HG03060 (cell line): Measurements from ENCODE around the gene ZBTB20.
A peak's percentile ranks its signal among the peaks of the same experiment; 100 is the strongest.

Source experiments
- ATAC-seq: cut with Tn5 transposase; IDR thresholded peaks from one replicate; pipeline ENCODE4 v1.9.1; 2021; ENCODE audit warnings: low read depth, moderate number of reproducible peaks; ENCODE audit not compliant: unreplicated experiment

ZBTB20 gene

GRCh38 chr3:114439284-114439683 lies 707.8 kb downstream of the ZBTB20 start:
- no peak for ATAC-seq

GRCh38 chr3:114437897-114438296 lies 709.2 kb downstream of the ZBTB20 start:
- ATAC-seq: no peak

DNA sequence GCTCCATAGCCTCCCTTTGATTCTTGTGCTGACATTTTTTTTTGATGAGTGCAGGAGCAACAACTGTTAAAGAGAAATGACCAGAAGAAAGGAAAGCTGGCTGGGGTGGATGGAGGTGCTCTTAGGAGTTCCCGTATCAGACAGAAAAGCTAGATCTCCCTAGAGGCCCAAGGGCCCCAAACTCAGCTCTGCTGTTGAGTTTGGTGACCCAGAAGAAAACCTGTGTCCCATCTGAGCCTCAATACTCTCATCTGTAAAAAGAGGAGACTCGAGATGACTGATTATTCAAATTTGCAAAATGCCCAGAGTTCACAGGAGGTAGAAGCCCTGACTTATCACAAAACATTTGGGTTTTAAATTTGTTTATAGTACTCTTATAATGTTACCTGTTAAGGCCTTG lies 710.9 kb downstream of the ZBTB20 start:
- ATAC-seq: no peak

- no peak for ATAC-seq
Observed at GRCh38 chr3:114435386-114436115, 711.5 kb downstream of the ZBTB20 start.

DNA sequence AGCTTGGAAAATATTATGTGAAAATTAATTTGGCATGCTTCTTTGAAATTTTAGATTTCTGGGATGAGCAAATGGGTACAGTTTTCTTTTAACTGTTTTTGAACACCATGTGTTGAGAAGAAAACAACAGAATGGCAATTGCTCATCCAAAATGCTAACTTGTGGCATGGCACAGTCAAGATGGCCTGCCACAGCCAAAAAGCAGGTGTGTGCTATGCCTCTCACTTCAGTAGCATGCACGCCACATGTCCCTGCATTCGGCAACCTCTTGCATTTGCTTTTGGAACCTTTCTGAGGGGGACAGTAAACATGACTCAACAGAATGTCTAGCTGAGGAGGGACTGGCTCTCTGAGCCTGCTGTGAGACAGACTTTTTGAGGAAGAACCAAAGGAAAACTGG lies 714.8 kb downstream of the ZBTB20 start:
- ATAC-seq: no peak

- ATAC-seq: peak; percentile 87
Observed at GRCh38 chr3:114428044-114428595, 719.0 kb downstream of the ZBTB20 start.

DNA sequence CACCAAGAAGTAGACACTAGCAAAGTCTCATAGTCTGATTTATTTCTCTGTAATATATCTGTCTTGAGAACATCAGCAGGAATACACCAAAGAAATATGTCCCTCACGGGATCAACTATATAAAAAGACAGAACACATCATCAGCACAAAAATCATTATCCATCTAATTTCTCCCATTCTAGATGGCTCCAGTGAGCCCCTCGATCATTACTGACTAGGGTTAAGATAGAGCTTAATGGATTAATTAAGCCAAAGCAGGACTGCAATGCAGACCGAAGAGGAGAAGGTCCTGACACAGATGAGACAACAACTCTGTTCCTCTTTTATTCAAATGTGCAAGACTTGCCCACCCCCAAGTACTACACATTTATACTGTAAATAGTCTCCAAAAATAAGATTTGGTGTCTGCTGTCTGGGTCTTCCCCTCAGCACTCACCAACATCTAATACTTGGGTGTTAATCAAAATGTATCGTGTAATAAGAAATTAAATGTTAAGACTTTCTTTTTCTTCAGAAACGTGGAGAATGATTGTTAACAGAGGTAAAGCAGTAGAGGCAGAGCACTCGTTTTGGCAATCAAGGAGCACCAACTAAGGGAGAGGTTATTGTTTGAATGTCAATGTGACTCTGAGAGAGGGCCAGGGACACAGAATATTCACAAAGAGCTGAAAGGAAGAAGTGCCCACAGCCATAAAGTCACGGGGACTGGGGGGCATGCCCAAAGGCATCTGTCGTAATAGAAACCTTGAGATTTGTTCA lies 719.6 kb downstream of the ZBTB20 start:
- peak; percentile 12 for ATAC-seq

- ATAC-seq: no peak
Observed at GRCh38 chr3:114424337-114424736, 722.8 kb downstream of the ZBTB20 start.

DNA sequence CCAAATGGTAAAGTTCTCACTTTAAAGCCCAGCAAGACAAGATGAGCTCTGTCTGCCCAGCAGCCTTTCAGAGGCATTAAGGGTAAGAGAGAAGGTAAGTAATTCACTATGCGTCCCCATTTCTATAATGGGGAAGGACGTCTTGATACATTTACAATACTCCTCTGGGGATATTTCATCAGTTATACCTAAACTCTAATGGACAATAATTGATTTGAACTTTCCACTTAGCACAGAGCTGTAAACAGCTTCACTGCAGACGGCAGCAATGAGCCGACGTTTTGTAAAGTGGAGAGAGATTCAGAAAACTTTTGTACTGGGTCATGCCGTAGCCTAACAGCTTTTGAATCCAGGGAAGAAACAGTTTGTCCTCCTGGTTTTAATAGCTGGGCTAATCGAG lies 725.9 kb downstream of the ZBTB20 start:
- ATAC-seq: no peak

- no peak for ATAC-seq
Observed at GRCh38 chr3:114420072-114420471, 727.0 kb downstream of the ZBTB20 start.

DNA sequence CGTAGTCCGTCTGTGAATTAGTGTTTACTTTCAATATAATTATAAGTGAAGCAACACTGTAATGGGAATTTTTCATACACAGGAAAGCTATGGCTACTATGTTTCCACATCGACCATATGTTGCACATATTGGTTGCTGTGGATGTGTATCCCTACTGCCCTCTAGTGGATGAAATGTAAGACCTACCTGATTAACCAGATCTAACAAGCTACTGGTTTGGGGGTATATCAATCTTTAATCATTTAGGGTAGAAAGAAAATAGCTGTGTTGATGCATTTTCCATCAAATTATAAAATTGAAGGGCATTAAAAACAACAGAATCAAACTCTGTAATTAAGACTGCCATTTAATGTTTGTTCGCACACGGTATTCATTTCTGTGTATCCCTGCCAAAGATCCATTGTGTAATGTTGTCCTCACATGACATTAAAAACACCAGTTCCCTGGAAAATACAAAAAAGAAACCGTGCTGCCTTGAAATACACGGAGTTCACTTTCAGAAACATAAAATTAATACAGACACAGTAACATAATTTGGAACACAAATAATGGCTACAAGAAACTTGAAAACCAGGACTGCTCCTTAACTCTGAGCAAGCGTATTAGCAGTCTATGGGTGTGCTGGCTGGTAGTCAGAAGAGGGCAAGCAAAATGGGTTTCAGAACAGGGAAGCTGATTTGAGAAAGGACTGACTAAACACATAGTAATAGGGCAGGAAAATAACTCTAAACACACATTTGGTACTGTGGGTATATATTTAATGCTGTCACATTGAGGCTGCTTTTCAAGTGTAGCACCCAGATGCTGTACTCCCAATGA lies 728.2 kb downstream of the ZBTB20 start:
- peak; percentile 47 for ATAC-seq

GRCh38 chr3:114418107-114418506 lies 729.0 kb downstream of the ZBTB20 start:
- peak; percentile 73 for ATAC-seq

- ATAC-seq: no peak
Observed at GRCh38 chr3:114417675-114418074, 729.4 kb downstream of the ZBTB20 start.

DNA sequence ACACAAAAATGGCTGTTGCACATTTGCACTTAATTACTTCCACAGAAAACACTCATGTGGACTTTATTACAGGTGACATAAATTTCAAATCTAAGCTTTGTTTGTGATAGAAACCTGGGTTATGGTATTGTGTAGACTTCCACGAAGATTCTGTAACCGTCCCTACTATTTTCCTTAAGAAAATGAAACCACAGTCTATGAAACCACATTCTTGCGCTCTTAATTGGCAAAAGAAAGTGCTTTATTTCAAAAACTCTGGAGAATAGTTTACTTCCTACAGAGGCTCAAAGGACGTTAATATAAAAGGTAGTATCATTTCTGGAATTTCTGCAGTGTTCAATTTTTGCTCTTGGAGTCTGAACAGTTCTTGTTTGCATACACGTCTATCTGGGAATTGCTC lies 729.8 kb downstream of the ZBTB20 start:
- ATAC-seq: no peak

DNA sequence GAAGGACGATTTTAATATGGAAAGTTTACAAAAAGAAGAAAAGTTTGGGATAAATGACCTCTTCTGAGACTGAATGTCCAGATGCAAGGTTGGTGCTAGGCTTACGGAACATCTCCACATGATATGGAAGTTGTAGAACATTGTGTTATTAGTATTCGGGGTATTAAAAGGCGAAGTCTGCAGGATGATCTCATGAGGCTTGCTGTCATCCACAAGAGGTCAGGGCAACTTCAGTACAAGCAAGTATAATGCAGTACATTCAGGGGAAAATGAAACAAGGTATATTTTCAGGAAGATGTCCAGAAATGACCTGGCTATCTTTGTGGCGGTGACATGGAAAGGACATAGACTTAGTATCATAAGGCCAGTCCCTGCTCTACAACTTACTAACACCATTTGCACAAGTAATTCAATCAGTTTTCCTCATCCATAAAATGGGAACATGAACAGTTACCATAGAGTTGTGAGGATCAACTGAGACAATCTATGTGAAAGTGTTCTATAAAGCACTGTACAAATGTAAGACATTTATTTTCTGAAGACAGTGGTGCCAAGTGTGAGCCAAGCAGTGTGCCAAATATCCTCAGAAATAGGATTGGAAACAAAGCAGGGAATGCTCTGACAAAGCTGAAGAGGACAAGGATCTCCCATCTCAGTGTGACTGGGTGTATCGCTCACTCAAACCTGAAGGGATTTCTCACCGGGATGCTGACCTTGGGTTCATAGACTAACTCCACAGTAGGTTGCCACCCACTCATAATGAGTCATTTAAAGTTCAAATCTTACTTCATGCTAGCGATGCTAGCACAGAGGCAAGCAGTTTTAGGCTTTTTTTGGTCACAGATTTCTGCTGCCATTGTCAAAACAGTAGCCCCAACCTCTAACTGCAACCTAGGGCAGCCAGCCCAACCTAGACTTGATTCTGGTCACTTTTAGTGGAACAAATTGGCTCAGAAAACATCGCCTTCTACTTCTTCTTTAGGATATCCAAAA lies 735.0 kb downstream of the ZBTB20 start:
- ATAC-seq: peak; percentile 72

DNA sequence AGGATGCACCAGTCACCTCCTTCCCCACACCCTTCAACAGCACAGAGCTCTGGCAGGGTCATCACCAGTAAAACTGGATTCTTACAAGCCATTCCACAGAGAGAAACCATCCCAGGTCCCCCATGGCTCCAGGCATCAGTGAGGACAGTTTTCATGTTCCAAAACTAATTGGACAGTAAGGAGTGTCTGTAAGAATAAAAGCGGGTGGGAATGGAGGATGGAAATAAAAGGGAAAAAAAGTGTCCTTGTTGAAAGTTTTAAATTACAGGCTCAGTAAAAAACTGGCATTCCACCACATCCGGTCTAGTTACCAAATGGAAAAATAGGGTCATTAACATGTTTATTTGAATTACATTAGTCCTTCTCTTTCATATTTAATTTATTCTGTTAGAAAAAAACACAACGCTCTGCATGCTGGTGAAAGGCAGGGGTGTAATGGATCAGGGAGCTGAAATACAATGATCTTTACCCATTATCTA lies 735.9 kb downstream of the ZBTB20 start:
- no peak for ATAC-seq

DNA sequence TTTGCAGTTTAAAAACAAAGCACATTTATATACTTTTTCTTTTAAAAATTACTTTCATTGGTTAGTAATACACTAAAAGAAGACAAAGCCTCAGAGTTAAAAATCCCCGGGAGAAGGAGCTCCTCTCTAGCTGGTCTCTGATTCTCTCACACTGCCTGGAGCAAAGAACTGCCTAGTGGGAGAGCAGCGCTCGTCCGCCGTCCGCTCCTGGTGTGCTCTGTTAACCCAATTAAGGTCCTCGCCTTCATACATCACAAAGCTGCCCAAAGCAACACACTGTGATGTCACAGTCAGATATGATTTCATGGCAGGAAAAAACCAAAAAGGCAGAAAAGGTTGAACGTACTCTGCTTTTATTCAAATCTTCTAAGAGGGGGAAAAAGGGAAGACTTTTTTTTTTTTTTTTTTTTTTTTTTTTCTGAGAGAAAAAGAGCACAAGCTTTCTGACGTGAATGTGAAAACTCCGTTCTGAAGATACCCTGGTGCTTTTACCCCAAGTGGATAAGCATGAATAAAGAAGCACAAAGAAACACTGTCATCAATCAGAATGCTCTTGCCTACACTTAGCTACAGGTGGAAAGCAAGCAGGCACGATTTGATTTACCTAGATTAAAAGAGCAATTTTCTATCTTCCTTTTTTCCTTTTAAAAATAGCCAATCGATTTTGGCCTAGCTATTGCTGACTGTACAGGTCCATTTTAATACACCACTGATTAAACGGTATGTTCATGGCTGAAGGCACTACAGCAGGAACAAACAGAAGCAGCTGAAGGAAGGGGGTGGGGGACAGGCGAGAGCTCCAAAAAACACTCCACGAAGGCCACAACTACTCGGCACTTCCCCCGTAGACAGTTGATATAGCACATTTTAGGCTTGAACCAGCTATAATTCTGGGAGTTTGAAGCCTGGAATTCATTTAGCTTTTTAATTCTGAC lies 738.1 kb downstream of the ZBTB20 start:
- ATAC-seq: no peak

GRCh38 chr3:114406922-114407321 lies 740.2 kb downstream of the ZBTB20 start:
- no peak for ATAC-seq
